ENCODE results near the gene VPREB3. TPM values are rescaled to one million over a fixed set of nuclear protein-coding genes. Genes with fewer than 3 reads are reported as not detected.

The VPREB3 gene
- total RNA-seq, 2 experiments from 2014 or later: not detected

DNA sequence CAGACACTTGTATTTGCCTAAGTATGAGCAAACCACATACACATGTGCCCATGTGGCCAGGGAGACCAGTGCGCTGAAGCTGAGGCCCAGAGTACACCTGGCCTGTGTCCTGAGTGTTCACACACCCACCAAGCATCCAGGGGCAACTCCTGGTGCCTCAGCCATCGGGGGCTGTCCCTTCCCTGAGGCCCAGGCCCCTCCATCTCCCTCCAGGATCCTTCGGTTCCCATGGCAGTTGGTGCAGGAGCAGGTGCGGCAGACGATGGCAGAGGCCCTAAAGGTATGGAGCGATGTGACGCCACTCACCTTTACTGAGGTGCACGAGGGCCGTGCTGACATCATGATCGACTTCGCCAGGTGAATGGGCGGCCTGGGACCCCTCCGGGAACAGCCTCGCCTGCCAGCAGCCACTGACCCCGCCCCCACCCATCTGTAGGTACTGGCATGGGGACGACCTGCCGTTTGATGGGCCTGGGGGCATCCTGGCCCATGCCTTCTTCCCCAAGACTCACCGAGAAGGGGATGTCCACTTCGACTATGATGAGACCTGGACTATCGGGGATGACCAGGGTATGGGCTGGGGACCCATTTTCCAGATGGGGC, 26.0 kb upstream of the VPREB3 start:
- H3K9me3 ChIP-seq (ENCODE audit: control insufficient read depth in 1 of 2, insufficient read depth in 1 of 2, low read length in 2 of 2): no peaks in the 10 kb centered on the region
- no peaks in the 10 kb centered on the region for H3K9me3 Mint-ChIP-seq
- H3K27me3 ChIP-seq (ENCODE audit: control insufficient read depth in 1 of 2, insufficient read depth in 2 of 2, low read length in 2 of 2): no peaks in the 10 kb centered on the region
- no peak overlapping the region for H3K27ac Mint-ChIP-seq
- H3K4me3 ChIP-seq (ENCODE audit: low read length): no peak overlapping the region
- no peaks in the 10 kb centered on the region for H3K36me3 Mint-ChIP-seq (ENCODE audit: low read depth)
- no peak overlapping the region for H3K27ac ChIP-seq (ENCODE audit: low read depth in 1 of 2, low read length in 2 of 2)
- intact Hi-C loops (cut with DNase I, micrococcal nuclease): loop anchor here (10.0 kb wide), 1 partner anchor 235 kb away; the partner anchor contains the start of gene CABIN1 (in 2 of the 2)
- DNase-seq (no peak), ATAC-seq (ENCODE audit: poor library complexity) (no peak)
- POLR2A ChIA-PET: no interaction called here
- TF ChIP-seq, protein P1, sequence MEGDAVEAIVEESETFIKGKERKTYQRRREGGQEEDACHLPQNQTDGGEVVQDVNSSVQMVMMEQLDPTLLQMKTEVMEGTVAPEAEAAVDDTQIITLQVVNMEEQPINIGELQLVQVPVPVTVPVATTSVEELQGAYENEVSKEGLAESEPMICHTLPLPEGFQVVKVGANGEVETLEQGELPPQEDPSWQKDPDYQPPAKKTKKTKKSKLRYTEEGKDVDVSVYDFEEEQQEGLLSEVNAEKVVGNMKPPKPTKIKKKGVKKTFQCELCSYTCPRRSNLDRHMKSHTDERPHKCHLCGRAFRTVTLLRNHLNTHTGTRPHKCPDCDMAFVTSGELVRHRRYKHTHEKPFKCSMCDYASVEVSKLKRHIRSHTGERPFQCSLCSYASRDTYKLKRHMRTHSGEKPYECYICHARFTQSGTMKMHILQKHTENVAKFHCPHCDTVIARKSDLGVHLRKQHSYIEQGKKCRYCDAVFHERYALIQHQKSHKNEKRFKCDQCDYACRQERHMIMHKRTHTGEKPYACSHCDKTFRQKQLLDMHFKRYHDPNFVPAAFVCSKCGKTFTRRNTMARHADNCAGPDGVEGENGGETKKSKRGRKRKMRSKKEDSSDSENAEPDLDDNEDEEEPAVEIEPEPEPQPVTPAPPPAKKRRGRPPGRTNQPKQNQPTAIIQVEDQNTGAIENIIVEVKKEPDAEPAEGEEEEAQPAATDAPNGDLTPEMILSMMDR (IDR thresholded peaks at IDR 0.05): no peak
- peaks cover 6% of the 10 kb centered on the region for H3K4me1 Mint-ChIP-seq (ENCODE audit: low read depth)
- no peaks in the 10 kb centered on the region for H3K36me3 ChIP-seq (ENCODE audit: insufficient read depth, low read length)
- no peak overlapping the region for H3K4me3 Mint-ChIP-seq
- no peaks in the 10 kb centered on the region for H3K27me3 Mint-ChIP-seq
- H3K4me1 ChIP-seq (ENCODE audit: insufficient read depth, low read length): peaks cover 6% of the 10 kb centered on the region
- CTCF ChIA-PET: no interaction called here

GRCh38 chr22:23779731-23780130, 25.5 kb upstream of the VPREB3 start:
- H3K9me3 ChIP-seq (ENCODE audit: control insufficient read depth in 1 of 2, insufficient read depth in 1 of 2, low read length in 2 of 2): no peaks in the 10 kb centered on the region
- no peaks in the 10 kb centered on the region for H3K9me3 Mint-ChIP-seq
- H3K4me3 Mint-ChIP-seq: peak overlapping the region; percentile 34
- no peaks in the 10 kb centered on the region for H3K36me3 ChIP-seq (ENCODE audit: insufficient read depth, low read length)
- intact Hi-C loops (cut with DNase I, micrococcal nuclease): loop anchor here (10.0 kb wide), 1 partner anchor 235 kb away; the partner anchor contains the start of gene CABIN1 (in 2 of the 2)
- no peak overlapping the region for H3K27ac Mint-ChIP-seq
- ChIA-PET CTCF (no interaction called here), POLR2A (no interaction called here)
- no peak overlapping the region for H3K4me3 ChIP-seq (ENCODE audit: low read length)
- TF ChIP-seq, protein P1 (IDR thresholded peaks at IDR 0.05): no peak
- H3K27me3 Mint-ChIP-seq: no peaks in the 10 kb centered on the region
- H3K36me3 Mint-ChIP-seq (ENCODE audit: low read depth): no peaks in the 10 kb centered on the region
- DNase-seq (no peak), ATAC-seq (ENCODE audit: poor library complexity) (no peak)
- peaks cover 6% of the 10 kb centered on the region for H3K4me1 ChIP-seq (ENCODE audit: insufficient read depth, low read length)
- H3K27me3 ChIP-seq (ENCODE audit: control insufficient read depth in 1 of 2, insufficient read depth in 2 of 2, low read length in 2 of 2): no peaks in the 10 kb centered on the region
- no peak overlapping the region for H3K27ac ChIP-seq (ENCODE audit: low read depth in 1 of 2, low read length in 2 of 2)
- peaks cover 6% of the 10 kb centered on the region for H3K4me1 Mint-ChIP-seq (ENCODE audit: low read depth)

GRCh38 chr22:23779083-23779482, 24.9 kb upstream of the VPREB3 start:
- TF ChIP-seq, protein P1 (IDR thresholded peaks at IDR 0.05): no peak
- H3K4me1 Mint-ChIP-seq (ENCODE audit: low read depth): peaks cover under 1% of the 10 kb centered on the region
- no peaks in the 10 kb centered on the region for H3K9me3 ChIP-seq (ENCODE audit: control insufficient read depth in 1 of 2, insufficient read depth in 1 of 2, low read length in 2 of 2)
- H3K27ac Mint-ChIP-seq: no peak overlapping the region
- no peaks in the 10 kb centered on the region for H3K27me3 Mint-ChIP-seq
- no peak overlapping the region for H3K4me3 ChIP-seq (ENCODE audit: low read length)
- no peaks in the 10 kb centered on the region for H3K27me3 ChIP-seq (ENCODE audit: control insufficient read depth in 1 of 2, insufficient read depth in 2 of 2, low read length in 2 of 2)
- intact Hi-C loops (cut with DNase I, micrococcal nuclease): no loop called here
- no peak overlapping the region for H3K27ac ChIP-seq (ENCODE audit: low read depth in 1 of 2, low read length in 2 of 2)
- no peaks in the 10 kb centered on the region for H3K36me3 ChIP-seq (ENCODE audit: insufficient read depth, low read length)
- peaks cover 2% of the 10 kb centered on the region for H3K4me1 ChIP-seq (ENCODE audit: insufficient read depth, low read length)
- no peaks in the 10 kb centered on the region for H3K9me3 Mint-ChIP-seq
- no peak for DNase-seq
- no peaks in the 10 kb centered on the region for H3K36me3 Mint-ChIP-seq (ENCODE audit: low read depth)
- ATAC-seq (ENCODE audit: poor library complexity): no peak
- CTCF ChIA-PET: no interaction called here
- POLR2A ChIA-PET: no interaction called here
- H3K4me3 Mint-ChIP-seq: no peak overlapping the region
